ENCODE results near the gene TMTC2.
"Not testable (repeated sequence)": the region's sequence is repeated elsewhere in the genome, so short reads cannot be mapped to it uniquely, and the experiment has no call there.

Gene TMTC2

GRCh38 chr12:82803201-82803600 lies 116.5 kb downstream of the TMTC2 start:
- no peaks in the 10 kb centered on the region for H3K27me3 ChIP-seq (ENCODE audit: insufficient read depth, insufficient read length)
- DNase-seq (ENCODE audit: low read depth, low spot score), result no peak
- H3K9ac ChIP-seq (ENCODE audit: insufficient read length, low read depth), result no peak overlapping the region
- H3K4me1 ChIP-seq (ENCODE audit: insufficient read depth, insufficient read length), result no peaks in the 10 kb centered on the region
- H3K4me3 ChIP-seq (ENCODE audit: insufficient read length, low read depth), result no peak overlapping the region
- H3K9me3 ChIP-seq (ENCODE audit: insufficient read depth, low read length), result peaks cover 9% of the 10 kb centered on the region; the same call in 1 of the 2 replicates
- TF ChIP-seq ZNF274 (IDR thresholded peaks at IDR 0.05; ENCODE audit: low read depth, low read length), result no peak
- TF ChIP-seq SUZ12 (IDR thresholded peaks at IDR 0.05; ENCODE audit: extremely low read depth, insufficient read depth, insufficient read length), result no peak
- no peak for TF ChIP-seq YY1 (IDR thresholded peaks at IDR 0.05; ENCODE audit: insufficient read depth, insufficient read length)
- H3K36me3 ChIP-seq (ENCODE audit: insufficient read depth, insufficient read length, low read length), result no peaks in the 10 kb centered on the region

- H3K4me1 ChIP-seq (ENCODE audit: insufficient read depth, insufficient read length), result no peaks in the 10 kb centered on the region
- no peaks in the 10 kb centered on the region for H3K27me3 ChIP-seq (ENCODE audit: insufficient read depth, insufficient read length)
- TF ChIP-seq ZNF274 (IDR thresholded peaks at IDR 0.05; ENCODE audit: low read depth, low read length), result no peak
- TF ChIP-seq YY1 (IDR thresholded peaks at IDR 0.05; ENCODE audit: insufficient read depth, insufficient read length), result no peak
- TF ChIP-seq SUZ12 (IDR thresholded peaks at IDR 0.05; ENCODE audit: extremely low read depth, insufficient read depth, insufficient read length), result no peak
- no peak overlapping the region for H3K9ac ChIP-seq (ENCODE audit: insufficient read length, low read depth)
- H3K4me3 ChIP-seq (ENCODE audit: insufficient read length, low read depth), result no peak overlapping the region
- H3K9me3 ChIP-seq (ENCODE audit: insufficient read depth, low read length), result peaks cover 9% of the 10 kb centered on the region; the same call in 1 of the 2 replicates
- DNase-seq (ENCODE audit: low read depth, low spot score), result no peak
- H3K36me3 ChIP-seq (ENCODE audit: insufficient read depth, insufficient read length, low read length), result no peaks in the 10 kb centered on the region
Observed at GRCh38 chr12:82804601-82805000, 117.9 kb downstream of the TMTC2 start.

GRCh38 chr12:82805004-82805403 lies 118.3 kb downstream of the TMTC2 start:
- not testable (repeated sequence) for H3K4me1 ChIP-seq (ENCODE audit: insufficient read depth, insufficient read length); H3K36me3 ChIP-seq (ENCODE audit: insufficient read depth, insufficient read length, low read length); H3K27me3 ChIP-seq (ENCODE audit: insufficient read depth, insufficient read length); H3K9ac ChIP-seq (ENCODE audit: insufficient read length, low read depth); H3K4me3 ChIP-seq (ENCODE audit: insufficient read length, low read depth); DNase-seq (ENCODE audit: low read depth, low spot score); H3K9me3 ChIP-seq (ENCODE audit: insufficient read depth, low read length)

- H3K36me3 ChIP-seq (ENCODE audit: insufficient read depth, insufficient read length, low read length), result no peaks in the 10 kb centered on the region
- H3K4me1 ChIP-seq (ENCODE audit: insufficient read depth, insufficient read length), result no peaks in the 10 kb centered on the region
- no peak for DNase-seq (ENCODE audit: low read depth, low spot score)
- H3K9me3 ChIP-seq (ENCODE audit: insufficient read depth, low read length), result peaks cover 9% of the 10 kb centered on the region; the same call in 1 of the 2 replicates
- no peak overlapping the region for H3K4me3 ChIP-seq (ENCODE audit: insufficient read length, low read depth)
- TF ChIP-seq ZNF274 (IDR thresholded peaks at IDR 0.05; ENCODE audit: low read depth, low read length) (no peak), SUZ12 (IDR thresholded peaks at IDR 0.05; ENCODE audit: extremely low read depth, insufficient read depth, insufficient read length) (no peak), YY1 (IDR thresholded peaks at IDR 0.05; ENCODE audit: insufficient read depth, insufficient read length) (no peak)
- H3K9ac ChIP-seq (ENCODE audit: insufficient read length, low read depth), result no peak overlapping the region
- H3K27me3 ChIP-seq (ENCODE audit: insufficient read depth, insufficient read length), result no peaks in the 10 kb centered on the region
Observed at GRCh38 chr12:82805812-82806497, 119.2 kb downstream of the TMTC2 start.

GRCh38 chr12:82807132-82807737 lies 120.5 kb downstream of the TMTC2 start:
- Histone ChIP-seq H3K4me3 (ENCODE audit: insufficient read length, low read depth) (no peak overlapping the region), H3K4me1 (ENCODE audit: insufficient read depth, insufficient read length) (no peaks in the 10 kb centered on the region), H3K36me3 (ENCODE audit: insufficient read depth, insufficient read length, low read length) (no peaks in the 10 kb centered on the region), H3K27me3 (ENCODE audit: insufficient read depth, insufficient read length) (no peaks in the 10 kb centered on the region), H3K9me3 (ENCODE audit: insufficient read depth, low read length) (peaks cover 2% of the 10 kb centered on the region; the same call in 1 of the 2 replicates), H3K9ac (ENCODE audit: insufficient read length, low read depth) (no peak overlapping the region)
- no peak for DNase-seq (ENCODE audit: low read depth, low spot score)
- TF ChIP-seq ZNF274 (IDR thresholded peaks at IDR 0.05; ENCODE audit: low read depth, low read length) (no peak), SUZ12 (IDR thresholded peaks at IDR 0.05; ENCODE audit: extremely low read depth, insufficient read depth, insufficient read length) (no peak), YY1 (IDR thresholded peaks at IDR 0.05; ENCODE audit: insufficient read depth, insufficient read length) (no peak)

GRCh38 chr12:82810568-82810967 lies 123.9 kb downstream of the TMTC2 start:
- Histone ChIP-seq H3K4me3 (ENCODE audit: insufficient read length, low read depth) (no peak overlapping the region), H3K9me3 (ENCODE audit: insufficient read depth, low read length) (no peaks in the 10 kb centered on the region), H3K9ac (ENCODE audit: insufficient read length, low read depth) (no peak overlapping the region), H3K4me1 (ENCODE audit: insufficient read depth, insufficient read length) (no peaks in the 10 kb centered on the region), H3K27me3 (ENCODE audit: insufficient read depth, insufficient read length) (no peaks in the 10 kb centered on the region), H3K36me3 (ENCODE audit: insufficient read depth, insufficient read length, low read length) (no peaks in the 10 kb centered on the region)
- TF ChIP-seq SUZ12 (IDR thresholded peaks at IDR 0.05; ENCODE audit: extremely low read depth, insufficient read depth, insufficient read length) (no peak), ZNF274 (IDR thresholded peaks at IDR 0.05; ENCODE audit: low read depth, low read length) (no peak), YY1 (IDR thresholded peaks at IDR 0.05; ENCODE audit: insufficient read depth, insufficient read length) (no peak)
- no peak for DNase-seq (ENCODE audit: low read depth, low spot score)

- H3K36me3 ChIP-seq (ENCODE audit: insufficient read depth, insufficient read length, low read length), result no peaks in the 10 kb centered on the region
- DNase-seq (ENCODE audit: low read depth, low spot score), result no peak
- no peaks in the 10 kb centered on the region for H3K4me1 ChIP-seq (ENCODE audit: insufficient read depth, insufficient read length)
- no peak overlapping the region for H3K9ac ChIP-seq (ENCODE audit: insufficient read length, low read depth)
- TF ChIP-seq ZNF274 (IDR thresholded peaks at IDR 0.05; ENCODE audit: low read depth, low read length) (no peak), SUZ12 (IDR thresholded peaks at IDR 0.05; ENCODE audit: extremely low read depth, insufficient read depth, insufficient read length) (no peak), YY1 (IDR thresholded peaks at IDR 0.05; ENCODE audit: insufficient read depth, insufficient read length) (no peak)
- no peaks in the 10 kb centered on the region for H3K27me3 ChIP-seq (ENCODE audit: insufficient read depth, insufficient read length)
- H3K9me3 ChIP-seq (ENCODE audit: insufficient read depth, low read length), result no peaks in the 10 kb centered on the region
- no peak overlapping the region for H3K4me3 ChIP-seq (ENCODE audit: insufficient read length, low read depth)
Observed at GRCh38 chr12:82817368-82817767, 130.7 kb downstream of the TMTC2 start.
